Activated gamma-delta T cell treated with Interleukin-2 at 50 U/mL for 16 hours (primary cell): ENCODE measurements around the gene DIP2C.
"Not testable (repeated sequence)": the region's sequence is repeated elsewhere in the genome, so short reads cannot be mapped to it uniquely, and the experiment has no call there.

Experiments used
- DNase-seq: peaks from one replicate; pipeline ENCODE4 v3.0.0-alpha.2; 2020

DIP2C gene

DNA sequence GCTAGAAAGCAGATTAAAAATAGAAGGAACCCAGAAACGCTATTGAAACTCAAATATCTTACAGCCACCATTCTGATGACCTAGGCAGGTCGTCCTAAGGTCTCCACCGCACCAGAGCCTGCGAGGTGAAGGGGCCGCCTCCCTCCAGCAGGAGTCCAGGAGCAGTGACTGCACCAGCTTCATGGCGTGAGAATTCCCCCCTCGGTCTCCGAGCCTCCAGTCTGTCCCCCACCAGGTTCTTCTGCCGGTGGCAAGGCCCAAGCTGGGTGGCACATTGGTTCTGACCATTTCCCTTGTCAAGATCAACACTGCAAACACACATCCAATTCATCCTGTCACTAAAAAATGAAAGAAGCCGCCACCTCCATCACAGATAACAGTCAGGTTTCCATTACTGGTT lies 98.7 kb downstream of the DIP2C start:
- DNase-seq, result no peak

DNA sequence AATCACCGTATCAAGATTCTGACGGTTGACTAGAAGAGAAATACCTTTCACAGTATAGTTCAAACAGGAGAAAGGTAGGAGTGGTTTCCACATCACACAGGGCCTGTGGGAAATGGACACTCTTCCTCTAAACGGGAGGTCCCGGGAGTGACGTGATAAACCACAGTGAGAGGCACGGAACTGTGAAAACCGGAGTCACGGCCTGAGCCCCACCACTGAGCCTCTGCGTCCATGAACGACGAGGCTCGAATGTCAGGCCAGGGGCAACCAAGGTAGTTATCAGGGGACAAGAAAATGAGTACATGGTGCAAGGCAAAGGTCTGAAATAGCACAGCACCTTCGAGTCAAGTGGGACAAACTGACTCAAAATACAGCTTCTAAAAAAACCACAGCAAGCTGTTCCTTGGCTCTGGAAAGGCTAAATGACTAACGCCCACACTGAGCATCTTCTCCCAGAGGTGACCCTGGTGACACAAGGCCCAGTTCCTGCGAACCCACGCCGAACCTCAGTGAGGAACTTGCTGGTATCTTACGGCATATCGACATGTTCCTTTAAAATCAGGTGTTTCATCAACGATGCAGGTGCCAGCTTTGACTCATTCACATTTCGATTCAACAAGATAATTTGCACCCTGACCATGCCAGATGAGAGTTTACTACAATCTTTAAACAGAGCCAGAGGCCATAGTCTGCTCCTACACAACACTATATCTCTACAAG lies 99.3 kb downstream of the DIP2C start:
- no peak for DNase-seq

DNA sequence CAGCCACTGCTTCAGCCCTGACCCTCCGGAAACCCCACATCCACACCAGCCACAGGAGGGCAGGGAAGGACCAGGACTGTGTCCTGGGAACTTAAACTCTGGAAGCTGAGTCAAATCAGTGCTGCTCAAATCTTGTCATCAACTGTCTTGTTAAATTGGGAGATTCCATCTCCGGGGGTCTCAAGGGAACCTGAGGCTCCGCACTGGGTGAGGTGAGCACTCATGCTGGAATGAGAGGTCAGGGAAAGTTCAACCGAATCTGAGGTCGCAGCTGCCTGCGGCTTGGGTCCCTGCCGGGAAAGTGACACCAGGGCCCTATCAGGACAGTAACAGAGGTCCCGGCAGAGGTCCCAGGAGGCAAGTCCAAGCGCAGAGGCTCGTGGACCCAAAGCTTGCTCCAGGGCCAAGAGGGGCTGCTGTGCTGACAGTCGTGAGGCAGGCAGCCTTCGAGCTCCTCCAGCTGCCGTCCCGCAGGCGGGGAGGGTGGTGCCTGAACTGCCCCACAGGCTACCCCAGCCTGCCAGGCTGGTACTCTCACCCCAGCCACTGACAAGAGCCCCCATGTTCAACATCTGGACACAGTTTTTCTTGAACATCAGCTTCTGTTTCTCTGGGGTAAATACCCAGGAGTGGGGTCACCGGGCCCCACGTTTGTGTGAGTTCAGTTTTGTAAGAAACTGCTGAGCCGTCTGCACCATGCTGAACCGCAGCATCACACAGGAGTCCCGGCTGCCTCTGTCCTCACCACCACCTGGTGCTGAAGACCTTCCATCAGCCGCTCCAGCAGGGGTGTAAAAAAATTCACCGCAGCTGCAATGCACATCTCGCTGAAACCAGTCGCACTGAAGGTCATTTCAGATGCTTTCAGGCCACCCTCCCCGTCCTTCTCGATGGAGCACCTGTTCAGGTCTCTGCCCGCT lies 101.0 kb downstream of the DIP2C start:
- no peak for DNase-seq

DNA sequence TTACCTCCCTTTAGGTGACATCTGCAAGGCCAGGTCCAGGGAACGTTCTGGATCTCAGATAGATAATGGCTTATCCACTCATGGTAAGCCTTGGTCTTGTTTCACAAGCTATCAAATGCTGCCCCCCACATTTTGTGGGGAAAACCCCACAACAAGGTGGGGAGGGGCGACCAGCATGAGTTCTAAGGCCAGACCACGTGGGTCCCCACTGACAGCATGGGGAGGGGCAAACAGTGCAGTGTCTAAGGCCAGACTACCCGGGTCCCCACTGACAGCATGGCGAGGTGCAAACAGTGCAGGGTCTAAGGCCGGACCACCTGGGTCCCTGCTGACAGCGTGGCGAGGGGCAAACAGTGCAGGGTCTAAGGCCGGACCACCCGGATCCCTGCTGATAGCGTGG lies 102.8 kb downstream of the DIP2C start:
- no peak for DNase-seq

DNA sequence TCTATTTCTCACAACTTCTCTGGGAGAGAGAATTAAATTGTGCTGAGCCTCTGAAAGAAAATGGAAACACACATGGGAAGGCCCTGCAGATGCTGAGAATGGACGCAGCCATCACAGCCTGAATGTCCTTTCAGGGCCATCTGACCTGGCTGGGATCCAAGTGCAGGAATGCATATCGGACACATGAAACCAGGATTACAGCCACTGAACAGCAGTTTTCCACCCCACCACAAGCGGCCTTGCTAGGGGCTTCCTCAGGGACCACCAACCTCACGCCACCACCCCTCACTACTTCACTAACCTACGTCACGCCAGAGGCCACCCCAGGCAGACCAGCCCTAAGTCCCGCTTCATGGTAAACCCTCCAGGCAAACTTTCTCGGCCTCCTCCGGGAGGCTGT lies 103.3 kb downstream of the DIP2C start:
- no peak for DNase-seq

DNA sequence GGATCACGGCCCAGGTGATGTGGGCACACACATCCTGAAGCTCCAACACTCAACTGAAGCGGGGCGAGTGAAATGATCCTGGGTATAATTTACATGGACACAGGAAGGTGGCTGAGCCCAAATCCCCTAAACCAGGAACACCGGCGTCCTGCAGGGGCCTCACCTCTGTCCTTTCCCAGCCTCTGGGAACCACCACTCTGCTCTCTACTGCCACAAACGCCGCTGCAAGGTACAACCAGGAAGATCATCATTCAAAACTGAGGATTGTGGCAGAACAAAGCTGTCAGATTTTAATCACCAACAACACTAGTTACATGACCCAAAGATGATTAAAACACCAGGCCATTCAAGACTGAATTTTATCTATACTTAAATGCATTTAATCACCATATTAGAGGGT lies 104.0 kb downstream of the DIP2C start:
- no peak for DNase-seq

DNA sequence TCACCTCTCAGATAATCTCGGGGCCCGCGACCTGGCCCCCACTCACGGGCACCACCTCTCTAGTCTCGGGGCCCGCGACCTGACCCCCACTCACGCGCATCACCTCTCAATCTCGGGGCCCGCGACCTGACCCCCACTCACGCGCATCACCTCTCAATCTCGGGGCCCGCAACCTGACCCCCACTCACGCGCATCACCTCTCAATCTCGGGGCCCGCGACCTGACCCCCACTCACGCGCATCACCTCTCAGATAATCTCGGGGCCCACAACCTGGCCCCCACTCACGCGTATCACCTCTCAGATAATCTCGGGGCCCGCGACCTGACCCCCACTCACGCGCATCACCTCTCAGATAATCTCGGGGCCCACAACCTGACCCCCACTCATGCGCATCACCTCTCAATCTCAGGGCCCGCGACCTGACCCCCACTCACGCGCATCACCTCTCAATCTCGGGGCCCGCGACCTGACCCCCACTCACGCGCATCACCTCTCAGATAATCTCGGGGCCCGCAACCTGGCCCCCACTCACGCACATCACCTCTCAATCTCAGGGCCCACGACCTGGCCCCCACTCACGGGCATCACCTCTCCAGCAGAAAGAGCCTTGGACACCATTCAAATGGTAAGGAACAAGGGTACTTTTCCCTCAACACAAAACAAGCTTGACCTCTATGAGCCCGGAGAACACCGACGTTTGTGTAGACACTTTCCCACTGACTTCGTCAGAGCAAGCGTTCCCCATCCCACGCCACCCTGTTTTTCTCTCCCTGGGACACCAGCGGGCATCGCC lies 104.8 kb downstream of the DIP2C start:
- DNase-seq, result not testable (repeated sequence)

DNA sequence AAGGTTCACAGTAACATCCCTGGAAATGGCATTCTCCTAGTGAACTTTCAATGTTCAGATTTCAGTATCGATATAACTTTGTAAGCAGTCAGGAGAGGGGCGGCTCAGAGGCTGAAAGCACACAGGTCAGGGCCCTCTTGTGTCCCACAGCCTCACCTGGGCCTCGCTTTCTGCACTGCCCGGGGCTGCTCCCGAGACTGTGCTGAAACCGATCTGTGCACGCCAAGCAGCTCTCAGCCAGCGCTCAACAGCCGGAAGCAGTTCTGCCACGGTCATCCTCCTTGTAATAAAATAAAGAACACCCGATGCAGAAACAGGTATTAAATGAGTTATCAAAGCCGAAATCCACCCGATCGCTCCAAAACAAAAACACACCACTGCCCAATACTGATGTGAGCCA lies 106.0 kb downstream of the DIP2C start:
- no peak for DNase-seq

DNA sequence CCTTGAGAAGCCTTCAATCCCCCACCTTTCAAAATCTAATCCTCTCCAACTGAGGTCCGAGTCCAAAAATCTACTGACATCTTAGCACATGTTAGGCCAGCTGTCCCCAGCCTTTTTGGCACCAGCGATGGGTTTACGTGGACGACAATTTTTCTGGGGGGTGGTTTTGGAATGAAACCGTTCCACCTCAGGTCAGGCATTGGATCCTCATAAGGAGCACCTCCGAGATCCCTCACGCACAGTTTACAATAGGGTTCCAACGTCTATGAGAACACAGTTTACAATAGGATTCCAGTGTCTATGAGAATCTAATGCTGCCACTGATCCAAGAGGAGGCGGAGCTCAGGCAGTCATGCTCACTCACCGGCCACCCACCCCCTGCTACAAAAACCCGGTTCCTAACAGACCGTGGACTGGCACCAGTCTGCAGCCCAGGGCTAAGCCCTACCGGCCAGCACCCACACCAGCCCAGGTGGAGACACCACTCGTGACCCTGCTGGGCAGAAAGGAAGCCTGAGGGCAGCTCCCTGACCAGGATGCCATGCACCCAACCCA lies 107.6 kb downstream of the DIP2C start:
- DNase-seq, result no peak

DNA sequence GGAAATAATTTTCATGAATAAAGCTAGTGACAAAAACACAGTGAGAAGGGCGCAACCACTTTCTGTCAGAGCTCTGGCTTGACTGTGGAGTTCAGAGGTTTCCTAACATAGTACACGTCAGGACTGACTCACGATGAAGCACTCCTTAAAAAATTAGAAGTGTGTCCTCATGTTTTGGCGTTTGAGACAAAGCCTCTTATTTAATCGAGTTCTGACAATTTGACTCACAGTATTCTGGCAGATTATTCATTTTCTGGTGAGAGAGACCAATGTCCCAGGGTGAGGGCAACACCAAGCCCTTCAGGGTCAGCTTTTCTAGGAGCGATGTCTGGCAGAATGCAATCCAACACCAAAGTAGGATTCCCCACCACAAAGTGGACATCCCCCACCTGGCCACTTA lies 108.7 kb downstream of the DIP2C start:
- DNase-seq, result no peak

DNA sequence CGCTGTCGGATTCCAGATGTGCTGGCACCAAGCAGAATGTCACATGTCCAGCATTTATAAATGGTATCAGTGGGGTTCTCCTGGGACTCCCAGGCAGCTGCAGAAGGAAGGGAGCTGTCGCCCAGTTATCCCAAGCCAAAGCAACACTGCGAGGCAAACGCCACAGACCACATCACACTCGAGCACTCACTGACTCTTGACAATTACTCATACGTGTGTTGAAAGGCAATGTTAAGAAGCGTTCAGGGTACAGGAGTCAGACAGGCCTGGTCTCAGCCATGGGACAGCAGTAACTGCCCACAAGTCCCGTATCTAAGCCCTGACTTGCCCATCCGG lies 113.4 kb downstream of the DIP2C start:
- DNase-seq, result no peak

DNA sequence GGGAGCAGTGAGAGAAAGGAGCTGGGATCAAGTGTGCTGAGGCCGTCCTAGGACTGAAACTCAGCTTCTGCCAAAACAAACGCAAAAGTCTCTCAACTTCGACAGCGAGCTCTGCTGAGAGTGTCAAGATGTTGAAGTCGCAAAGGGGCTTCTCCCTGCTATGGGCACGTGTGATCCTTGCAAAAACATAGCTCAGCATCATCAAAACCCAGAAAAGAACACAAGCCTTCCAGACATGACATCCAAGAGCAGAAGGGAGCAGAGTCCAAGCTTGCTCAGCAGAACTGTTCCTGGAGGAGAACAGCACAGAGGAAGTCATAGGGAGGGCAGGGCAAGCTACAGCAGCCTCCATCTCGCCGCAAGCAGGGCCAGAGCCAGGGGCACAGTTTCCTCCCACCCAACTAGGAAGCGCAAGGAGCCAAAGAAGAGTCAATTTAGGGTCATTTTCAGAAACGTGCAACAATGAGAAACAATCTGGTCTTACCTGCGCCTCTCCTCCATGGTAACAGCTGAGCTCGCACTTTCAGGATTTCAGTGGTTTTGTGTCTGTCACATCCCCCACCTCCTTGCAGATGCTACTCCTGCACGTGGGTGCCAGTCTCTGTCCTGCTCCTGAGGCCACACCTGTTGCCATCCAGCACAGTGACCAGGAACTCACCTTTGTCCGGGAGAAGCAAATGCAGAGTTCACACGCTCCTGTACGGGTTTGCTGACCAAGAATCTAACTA lies 113.9 kb downstream of the DIP2C start:
- no peak for DNase-seq

DNA sequence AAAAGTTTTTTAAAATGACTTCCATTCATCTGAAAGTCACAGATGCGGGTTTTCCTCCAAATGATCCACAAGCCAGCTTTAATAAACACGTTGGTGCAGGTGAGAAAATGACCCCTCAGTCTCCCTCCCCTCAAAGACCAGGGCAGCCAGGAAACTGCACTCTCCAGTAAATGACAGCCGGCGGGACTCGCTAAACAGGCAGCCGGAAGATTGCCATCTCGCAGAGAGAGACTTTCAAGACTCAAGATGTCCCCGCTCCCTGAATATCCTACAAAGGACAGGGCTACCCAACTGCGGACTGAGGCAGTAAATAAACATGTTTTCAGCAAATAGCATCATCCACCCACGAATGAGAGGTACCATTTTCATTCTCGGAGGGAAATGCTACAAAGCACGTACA lies 116.8 kb downstream of the DIP2C start:
- no peak for DNase-seq

DNA sequence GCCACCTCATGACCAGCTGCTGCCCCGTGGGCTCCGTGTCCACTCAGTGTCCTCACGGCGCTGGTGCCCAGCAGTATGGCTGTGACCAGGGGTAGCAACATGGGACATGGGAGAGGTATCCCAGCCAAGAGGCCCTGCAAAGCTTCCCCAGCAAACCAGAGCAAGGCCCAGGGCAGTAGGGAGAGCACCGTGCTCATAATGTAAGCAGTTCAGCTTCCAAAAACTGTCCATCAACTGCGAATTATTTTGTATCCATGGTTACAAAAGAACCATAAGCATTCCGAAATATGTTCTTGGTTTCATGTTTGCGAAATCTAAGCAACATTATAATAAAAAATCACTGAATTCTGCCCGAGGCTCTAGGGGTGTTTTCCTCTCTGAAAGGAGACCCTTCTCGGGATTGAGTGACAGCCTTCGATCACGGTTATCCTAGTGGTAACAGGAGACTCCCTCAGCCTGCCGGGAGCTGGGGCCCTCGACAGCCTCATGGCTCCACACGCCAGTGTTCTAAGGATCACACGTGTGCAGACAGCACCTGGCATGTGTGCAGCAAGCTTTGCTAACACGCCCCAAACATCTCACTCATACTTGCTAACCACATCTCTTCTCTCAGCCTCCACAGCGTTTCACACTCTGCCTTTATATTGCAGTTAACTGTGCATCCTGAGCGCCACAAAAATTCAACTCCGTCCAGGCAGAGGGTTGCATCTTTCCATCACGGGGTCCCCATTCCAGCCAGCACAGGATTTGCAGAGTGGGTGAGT lies 117.6 kb downstream of the DIP2C start:
- no peak for DNase-seq

DNA sequence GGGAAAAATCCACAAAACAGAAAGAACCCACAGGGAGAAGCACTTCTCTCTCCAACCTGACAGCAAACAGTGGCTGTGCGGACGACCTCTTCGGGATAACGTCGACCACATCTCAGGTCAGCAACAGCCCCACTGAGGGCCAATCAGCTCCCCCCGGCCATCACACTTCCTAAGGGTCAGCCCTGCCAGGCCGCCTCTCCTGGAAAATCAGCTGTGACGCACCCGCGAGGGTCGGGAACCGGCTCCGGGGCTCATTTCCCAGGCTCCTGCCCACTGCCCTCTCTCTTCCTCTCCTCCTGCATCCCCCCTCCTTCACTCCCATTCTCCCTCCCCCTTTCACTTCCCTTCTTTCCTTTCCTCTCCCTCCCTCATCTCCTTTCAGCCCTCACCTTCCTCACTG lies 118.3 kb downstream of the DIP2C start:
- DNase-seq, result no peak

DNA sequence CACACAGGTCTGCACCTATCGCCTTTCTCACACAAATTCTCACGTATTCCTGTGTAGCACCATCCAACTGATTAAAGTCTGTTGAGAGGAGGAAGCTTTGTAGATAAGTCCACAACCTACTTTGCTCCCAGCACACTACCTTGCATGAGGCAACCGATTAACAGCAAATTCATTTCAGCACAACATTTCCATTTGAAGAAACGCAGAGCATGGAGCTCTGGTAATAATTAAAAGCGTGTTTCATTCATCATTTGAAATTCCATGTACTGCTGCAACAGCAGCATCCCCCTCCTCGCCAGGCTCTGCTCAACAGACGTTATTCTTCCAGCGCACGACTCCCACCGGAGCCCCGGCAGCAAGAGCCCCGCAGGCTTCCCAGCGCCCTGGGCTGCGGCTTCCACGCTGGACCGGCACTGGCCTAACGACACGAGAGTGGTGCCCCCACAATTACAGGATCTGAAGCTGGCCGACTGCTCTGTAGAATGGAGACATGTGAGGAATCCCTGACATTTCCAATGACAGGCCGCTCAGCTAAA lies 118.8 kb downstream of the DIP2C start:
- DNase-seq, result no peak

DNA sequence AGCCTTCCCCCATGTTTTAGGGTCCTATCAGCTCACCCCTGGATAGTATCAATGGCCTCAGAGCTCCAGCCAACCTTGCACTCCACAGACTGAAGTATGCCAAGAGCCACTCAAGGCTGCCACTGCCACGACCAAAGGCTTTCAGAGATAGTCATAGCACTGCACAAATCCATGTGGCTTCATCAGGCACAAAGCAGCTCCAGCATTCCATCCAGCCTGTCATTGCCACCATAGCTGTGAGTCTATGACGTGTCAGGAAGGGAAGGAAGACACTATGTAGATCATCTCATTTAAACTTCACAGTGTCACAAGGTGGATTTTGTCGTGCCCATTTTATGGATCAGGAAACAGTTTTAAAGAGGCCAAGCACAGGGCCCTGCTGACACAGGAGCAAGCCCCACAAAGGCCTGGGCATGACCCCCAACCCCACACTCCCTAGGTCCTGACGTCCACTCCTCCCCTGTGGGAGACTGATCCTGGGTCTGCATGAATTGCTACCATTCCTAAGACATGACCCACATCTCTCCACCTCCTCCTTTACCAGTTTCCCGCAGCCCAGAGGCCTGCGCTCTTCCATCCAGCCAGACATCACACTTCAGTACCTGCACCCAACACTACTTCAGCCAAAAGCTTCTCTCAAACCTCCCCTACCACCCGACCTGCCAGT lies 119.4 kb downstream of the DIP2C start:
- DNase-seq, result no peak

DNA sequence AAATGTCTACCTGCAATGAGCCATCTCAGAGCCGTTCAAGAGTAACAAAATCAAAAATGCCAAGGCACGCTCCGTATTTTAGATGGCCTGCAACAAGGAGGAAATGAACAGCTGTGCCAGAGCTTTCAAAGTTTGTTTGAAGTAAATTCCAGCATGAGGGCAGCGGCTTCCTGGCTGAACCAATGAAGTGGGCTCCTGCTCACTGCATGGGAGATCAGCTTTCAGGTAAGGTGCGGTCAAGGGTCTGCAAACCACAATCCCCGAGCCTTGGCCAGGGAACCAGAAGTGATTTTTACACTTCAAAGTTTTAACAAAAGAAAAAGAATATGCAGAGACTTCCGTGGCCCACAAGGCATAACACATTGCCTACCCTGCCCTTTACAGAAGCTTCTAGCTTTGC lies 120.6 kb downstream of the DIP2C start:
- no peak for DNase-seq

DNA sequence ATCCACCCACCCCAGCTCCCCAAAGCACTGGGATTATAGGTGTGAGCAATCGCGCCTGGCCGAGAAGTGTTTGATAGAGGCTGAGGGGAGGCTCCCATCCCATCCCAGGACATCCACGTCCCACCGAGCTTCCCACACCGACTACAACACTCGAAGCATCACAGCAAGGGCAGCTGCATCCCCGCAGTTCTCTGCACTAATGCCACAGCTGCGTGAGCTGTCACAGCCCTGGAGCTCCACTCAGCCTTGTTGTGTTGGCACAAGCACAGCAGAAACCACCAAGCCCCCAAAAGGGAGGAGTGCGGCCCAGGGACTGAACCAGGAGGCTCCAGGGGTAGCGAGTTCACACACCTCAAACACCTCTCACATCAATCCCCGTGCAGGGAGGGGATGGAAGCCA lies 121.6 kb downstream of the DIP2C start:
- no peak for DNase-seq

DNA sequence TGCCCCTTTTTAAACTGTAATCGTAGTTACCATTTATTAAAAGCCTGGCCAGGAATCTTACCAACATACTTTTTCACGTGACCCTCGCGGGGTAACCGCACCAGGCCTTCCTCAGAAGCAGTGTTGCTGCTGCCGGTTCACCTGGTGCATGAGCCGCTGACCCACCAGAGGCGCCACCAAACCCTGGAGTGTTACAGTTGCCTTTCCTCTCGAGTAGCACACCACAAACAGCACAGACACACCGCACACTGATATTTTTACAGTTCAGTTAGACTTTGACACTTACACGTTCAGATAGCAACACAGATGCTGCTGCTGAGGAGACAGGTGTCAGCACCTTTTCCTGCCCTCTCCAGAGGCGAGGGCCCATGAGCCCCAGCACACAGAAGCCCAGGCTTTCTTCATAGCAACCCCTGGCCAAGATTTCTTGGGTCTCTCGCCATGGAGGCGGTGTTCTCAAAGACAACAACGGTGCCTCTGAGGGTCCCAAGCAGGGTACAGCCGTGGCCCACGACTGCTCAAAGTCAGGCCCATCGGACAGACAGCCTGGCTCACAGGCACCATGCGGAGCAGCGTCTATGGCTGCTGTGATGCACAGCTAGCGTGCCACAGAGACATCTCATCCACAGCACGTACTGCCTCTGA lies 123.1 kb downstream of the DIP2C start:
- DNase-seq, result no peak

DNA sequence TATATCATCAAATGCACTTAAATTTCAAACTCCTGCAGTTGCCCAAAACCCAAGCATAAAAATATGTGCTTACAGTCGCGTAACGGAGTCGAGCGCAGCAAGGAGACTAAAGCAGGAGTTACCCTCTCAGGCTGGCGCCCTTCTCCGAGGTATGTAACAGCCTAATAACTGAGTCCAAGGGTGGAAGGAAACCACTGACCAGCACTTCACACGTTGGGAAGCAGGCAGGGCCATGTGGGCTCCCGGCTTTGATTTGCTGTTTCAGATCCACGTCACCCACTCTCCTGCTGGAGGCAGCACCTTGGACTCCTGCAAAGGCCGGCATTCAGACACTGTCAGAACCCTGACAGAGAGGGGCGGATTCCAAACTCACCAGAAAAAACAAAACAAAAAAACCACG lies 123.8 kb downstream of the DIP2C start:
- no peak for DNase-seq
